ENCODE data around the gene SSR1.

Gene SSR1

DNA sequence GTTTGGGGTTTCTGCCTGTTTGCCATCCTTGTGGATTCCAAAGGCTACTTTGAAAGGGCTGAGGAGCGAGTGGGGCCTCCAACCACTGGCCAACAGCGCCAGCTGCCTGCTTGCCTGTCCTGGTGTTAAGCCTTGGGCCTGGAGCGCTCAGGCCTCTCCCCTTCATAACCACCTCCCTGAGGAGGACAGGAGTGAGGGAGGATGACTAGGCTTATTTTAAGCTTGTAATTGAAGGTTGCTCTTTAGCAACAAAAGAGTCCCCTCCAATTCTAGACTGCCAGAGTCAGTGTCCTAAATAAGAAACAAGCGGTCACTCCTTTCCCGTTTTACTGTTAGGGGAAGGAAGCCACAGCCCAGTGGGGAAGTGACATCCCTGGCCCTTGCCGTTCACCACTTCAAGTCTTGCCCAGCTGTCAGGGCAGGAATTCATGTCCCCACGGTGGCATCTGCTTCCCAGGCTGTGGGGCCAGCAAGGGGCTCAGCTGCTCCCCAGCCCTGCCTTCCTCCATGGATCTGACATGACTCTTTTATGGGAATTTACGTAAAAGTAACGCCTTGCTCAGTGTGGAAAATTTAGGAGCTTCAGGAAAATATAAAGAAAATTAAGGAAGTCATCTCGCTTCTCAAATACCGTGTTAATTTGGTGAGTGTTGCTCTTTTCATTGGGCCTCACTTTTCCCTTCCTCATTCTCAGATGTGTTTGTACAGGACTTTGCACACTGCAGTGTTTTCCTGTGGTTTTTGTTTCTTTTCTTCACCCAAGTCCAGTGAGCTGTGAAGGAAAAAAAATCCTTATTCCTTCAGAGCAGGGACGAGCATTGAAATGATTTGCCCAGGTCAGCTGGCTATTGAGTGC is 57.8 kb downstream of the SSR1 start:
- no peak for DNase-seq

DNA sequence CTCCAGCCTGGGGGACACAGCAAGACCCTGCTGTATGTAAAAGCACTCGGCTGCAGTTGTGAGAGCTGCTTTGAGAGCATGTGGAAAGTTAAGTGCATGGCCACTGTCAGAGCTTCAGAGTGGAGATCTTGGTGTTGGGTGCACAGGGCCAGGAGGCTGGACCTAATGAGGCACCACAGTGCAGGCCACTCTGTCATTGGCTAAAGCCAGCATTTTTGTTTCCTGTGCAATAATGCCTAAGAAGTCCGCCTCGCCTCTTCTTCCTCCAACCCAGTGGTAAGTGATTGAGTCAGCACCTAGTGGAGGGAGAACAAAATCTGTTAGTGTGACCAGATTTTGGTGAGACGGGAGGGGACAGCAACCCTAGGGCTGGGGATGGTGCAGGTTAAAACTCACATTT is 60.6 kb downstream of the SSR1 start:
- DNase-seq, result no peak

- DNase-seq, result no peak
These were observed 61.2 kb downstream of the SSR1 start for GRCh38 chr6:7251646-7252260.

DNA sequence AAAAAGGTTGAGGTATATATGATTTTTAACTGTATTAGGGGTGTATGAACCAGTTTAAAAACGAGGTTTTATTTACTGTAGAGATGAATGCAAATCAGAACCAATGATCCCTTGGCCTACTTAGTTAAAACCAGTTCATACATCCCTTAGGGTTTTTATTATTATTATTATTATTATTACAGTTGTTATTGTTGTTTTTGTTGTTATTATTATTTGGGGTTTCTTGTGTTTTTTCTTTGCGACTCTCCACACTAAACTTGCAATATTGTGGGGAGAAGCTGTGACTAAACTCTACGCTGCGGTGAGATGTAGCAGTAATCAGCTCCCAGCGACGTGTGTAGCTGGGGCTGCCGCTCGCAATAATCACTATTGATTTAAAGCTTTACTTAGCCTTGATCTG is 62.2 kb downstream of the SSR1 start:
- no peak for DNase-seq

DNA sequence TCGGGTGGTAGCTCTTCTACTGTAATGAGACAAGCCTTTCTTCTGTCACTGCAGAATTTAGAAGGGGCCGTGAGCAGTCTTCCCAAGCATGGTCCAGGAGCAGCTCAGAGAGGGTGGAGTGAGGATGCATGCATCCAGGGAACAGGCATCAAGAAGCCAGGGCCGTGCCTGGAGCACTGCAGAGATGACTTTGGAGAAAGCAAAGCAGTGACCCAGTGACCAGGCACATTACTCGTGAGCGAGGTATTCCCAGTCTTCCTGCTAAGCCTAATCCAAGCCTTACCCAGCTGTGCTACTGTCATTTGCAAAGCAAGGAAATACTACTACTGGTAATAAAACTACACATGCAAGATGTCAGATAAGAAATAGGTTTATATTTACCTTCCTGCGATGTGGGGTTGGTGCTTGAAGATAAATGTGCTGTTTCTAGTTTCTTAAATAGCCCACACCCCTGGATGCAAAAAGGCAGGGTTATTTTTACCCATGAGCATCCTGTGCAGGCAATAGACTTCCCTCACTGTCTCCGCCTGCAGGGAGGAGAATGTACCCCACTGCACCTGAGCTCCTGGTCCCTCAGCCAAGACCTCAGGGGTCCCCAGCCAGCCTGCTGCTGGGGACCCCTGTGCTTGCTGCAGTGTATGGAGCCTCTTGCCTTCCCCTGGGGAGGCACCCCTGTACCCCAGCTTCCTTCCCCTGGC is 62.9 kb downstream of the SSR1 start:
- DNase-seq, result no peak

- DNase-seq, result no peak
These were observed 63.6 kb downstream of the SSR1 start for GRCh38 chr6:7249391-7249790.

- no peak for DNase-seq
These were observed 65.2 kb downstream of the SSR1 start for GRCh38 chr6:7247828-7248227.

DNA sequence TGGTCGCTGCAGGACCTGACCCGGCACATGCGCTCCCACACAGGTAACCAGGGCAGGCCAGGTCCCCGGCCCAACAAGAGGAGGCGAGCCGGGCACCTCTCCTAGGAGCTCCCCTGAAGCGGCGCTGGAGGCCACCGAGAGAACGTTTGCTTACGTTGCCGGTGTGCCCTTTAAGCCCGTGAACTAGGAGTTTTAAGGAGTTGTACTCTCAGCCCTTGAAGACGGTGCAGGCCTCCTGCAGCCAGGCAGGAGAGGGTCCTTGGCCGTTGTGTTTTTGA is 65.9 kb downstream of the SSR1 start:
- DNase-seq, result no peak

DNA sequence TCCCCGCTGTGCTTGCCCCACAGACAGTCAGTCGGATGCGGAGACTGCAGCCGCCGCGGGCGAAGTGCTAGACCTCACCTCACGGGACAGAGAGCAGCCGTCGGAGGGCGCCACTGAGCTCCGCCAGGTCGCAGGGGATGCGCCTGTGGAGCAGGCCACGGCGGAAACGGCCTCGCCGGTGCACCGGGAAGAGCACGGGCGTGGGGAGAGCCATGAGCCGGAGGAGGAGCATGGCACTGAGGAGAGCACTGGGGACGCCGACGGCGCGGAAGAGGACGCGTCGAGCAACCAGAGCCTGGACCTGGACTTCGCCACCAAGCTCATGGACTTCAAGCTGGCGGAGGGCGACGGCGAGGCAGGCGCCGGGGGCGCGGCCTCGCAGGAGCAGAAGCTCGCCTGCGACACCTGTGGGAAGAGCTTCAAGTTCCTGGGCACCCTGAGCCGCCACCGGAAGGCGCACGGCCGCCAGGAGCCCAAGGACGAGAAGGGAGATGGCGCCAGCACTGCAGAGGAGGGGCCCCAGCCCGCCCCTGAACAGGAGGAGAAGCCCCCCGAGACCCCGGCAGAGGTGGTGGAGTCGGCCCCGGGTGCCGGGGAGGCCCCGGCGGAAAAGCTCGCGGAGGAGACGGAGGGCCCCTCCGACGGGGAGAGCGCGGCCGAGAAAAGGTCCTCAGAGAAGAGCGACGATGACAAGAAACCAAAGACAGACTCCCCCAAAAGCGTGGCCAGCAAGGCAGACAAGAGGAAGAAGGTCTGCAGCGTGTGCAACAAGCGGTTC is 66.4 kb downstream of the SSR1 start:
- DNase-seq, result no peak

DNA sequence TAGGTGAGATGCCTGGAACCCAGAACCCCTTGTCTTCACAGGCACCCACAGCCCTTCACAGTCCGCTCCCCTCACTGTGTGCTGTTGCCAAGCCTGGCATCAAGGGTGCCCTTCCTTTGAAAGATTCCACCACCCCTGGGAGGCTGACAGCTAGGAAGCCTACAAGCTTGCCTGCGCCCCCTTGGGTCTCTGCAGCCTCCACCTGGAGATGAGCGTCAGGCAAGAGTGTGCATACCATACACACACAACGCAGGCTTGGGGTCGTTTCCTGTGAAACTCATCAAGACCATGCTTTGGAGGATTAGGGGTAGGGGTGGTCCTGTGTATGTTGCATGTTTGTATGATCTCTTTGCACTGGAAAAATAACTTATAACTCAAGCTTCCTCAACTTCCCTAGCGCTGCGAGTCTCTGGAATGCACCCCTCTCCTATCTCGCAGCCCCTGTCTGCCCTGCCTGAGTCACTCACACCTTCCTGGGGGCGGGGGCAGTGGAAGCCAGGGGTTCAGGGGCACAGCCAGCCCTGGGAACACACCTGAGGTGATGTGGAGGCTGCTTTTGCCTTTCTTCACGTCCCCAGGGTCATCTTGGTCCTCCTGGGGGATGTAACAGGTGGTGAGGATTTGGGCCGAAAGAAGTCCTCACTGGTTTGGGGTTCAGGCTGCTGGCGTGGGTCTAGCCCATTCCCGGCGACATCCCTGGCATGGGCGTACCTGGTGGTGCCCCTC is 67.2 kb downstream of the SSR1 start:
- no peak for DNase-seq

- DNase-seq, result peak; percentile 15 to 39
These were observed 69.6 kb downstream of the SSR1 start for GRCh38 chr6:7243179-7243981.

GRCh38 chr6:7242835-7243178 is 70.2 kb downstream of the SSR1 start:
- no peak for DNase-seq

DNA sequence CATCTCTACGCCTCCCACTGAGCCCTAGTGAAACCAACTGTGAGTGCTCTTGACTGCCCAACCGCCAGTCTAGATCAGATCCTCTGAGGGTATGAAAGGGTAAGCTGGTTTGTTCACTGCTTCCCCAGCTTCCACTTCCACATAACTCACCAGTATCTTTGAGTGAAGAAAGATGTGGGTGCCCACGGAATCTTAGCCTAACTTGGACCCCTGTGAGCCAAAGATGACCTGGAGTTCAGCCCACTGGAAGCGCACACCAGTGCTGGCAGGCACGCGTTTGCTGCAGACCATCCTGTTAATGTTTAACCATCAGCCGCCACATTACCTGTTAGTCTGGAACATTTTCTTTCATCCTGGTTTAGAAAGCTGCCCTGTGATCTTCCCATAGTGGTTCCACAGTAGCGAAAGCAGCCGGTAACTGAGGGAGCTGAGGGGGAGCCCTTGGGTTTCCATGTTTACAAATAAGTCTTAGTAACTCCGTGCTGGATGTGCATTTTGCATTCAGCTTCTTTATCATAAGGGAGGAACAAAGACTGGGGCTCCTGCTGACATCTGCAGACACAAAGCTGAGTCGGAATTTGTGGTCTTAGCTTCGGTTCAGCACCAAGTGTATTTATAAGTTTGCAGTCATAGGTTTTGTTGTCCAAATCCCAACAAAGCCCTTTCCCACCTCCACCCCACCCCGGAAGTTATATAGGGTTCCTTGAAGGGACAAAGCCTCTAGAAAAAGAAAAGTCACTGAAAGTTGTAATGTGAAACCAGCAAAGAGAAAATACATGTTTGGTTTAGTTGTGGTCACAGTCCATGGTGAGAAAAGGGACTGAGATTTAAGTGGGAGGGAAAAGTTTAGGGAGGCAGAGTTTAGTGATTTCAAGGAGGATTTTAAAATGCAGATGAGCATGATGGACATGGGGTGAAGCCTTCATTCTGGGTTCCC is 71.0 kb downstream of the SSR1 start:
- DNase-seq, result no peak

DNA sequence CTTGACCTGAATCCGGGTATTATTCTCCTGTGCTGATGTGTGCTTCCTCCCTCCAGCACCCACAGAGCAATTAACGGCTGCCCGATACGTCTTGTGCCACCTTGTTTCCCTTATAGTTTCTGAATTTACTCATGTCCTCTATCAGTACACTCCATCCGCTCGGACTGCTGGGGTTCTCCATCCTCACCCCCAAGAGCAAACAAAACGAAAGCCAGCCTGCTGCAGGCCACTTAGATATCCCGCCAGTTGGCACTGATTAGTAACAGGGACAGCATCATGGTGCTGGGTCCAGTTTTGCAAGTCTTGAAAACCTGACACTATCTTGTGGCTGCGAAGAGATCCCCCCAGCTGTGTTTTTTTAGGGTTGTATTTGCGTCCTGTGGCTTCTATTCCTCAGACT is 71.8 kb downstream of the SSR1 start:
- DNase-seq, result no peak

GRCh38 chr6:7240351-7240750 is 72.6 kb downstream of the SSR1 start:
- no peak for DNase-seq

DNA sequence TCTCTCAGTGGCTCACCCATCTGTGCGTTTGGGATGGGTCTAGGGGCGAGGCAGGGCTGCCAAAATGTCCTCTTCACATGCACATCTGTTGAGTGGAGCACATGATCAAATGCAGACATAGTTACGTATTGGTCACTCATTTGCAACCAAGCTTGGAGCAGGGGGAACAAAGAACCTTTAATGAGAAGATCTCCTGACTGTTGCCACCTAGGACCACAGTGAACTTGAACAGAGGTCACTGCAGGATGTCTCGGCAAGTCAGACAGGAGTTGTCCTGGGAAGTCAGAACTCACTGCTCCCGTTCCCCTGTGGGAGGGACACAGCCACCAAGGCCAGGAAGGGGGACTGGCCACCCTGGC is 73.4 kb downstream of the SSR1 start:
- no peak for DNase-seq

- peak; percentile 57 to 75 for DNase-seq
These were observed 74.0 kb downstream of the SSR1 start for GRCh38 chr6:7238900-7239589.

DNA sequence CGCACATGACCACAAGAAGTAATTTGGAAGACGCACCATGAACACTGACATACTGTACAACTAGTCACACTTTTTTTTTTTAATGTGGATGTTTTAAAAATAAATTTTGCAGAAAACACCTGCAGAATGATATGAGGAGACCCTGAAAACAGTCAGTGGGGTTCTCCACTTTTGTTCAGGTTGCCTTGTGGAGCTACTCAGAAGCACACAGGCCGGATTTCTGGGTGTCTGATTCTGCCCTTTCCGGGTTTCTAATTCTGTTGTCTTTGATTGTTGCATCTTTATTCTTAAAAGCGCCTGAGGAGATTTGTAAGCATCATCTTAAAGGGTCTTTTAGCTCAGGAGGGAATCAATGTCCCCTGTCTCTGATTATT is 74.5 kb downstream of the SSR1 start:
- no peak for DNase-seq

- DNase-seq, result no peak
These were observed 75.3 kb downstream of the SSR1 start for GRCh38 chr6:7237653-7238188.
